Testis (tissue), 2 donors: Measurements from ENCODE around the gene RFT1.
A peak's percentile ranks its signal among the peaks of the same experiment; 100 is the strongest.

Source experiments
- CTCF ChIP-seq, 3 experiments: fragments of 450-650 bp in 2 of 3; fragments of 200-600 bp in 1 of 3; sonication (generic) in 1 of 3; IDR thresholded peaks; one replicate each; pipeline ENCODE4 v1.5.1; 2016 to 2019; ENCODE audit warnings: antibody characterized with exemption in 3 of 3, mild to moderate bottlenecking in 2 of 3, moderate library complexity in 1 of 3
- POLR2A ChIP-seq: fragments of 450-650 bp; IDR thresholded peaks from one replicate; pipeline ENCODE4 v1.6.1; 2017; ENCODE audit warnings: antibody characterized with exemption, mild to moderate bottlenecking, moderate library complexity

GRCh38 chr3:53134631-53135232 lies 4.5 kb upstream of the RFT1 start:
- TF ChIP-seq POLR2A: no peak
- TF ChIP-seq CTCF (IDR thresholded peaks at IDR 0.05): peak in 2 of 3 experiments; percentile 55 to 58
